ENCODE results near the gene EFNB2. TPM values are rescaled to one million over a fixed set of nuclear protein-coding genes. Genes with fewer than 3 reads are reported as not detected.

Gene EFNB2
- total and polyA plus RNA-seq, 2 of the 8 experiments (the other 6 are each of a cell fraction or from before 2014, with no cell fraction given): 8.2 to 12.0 TPM

DNA sequence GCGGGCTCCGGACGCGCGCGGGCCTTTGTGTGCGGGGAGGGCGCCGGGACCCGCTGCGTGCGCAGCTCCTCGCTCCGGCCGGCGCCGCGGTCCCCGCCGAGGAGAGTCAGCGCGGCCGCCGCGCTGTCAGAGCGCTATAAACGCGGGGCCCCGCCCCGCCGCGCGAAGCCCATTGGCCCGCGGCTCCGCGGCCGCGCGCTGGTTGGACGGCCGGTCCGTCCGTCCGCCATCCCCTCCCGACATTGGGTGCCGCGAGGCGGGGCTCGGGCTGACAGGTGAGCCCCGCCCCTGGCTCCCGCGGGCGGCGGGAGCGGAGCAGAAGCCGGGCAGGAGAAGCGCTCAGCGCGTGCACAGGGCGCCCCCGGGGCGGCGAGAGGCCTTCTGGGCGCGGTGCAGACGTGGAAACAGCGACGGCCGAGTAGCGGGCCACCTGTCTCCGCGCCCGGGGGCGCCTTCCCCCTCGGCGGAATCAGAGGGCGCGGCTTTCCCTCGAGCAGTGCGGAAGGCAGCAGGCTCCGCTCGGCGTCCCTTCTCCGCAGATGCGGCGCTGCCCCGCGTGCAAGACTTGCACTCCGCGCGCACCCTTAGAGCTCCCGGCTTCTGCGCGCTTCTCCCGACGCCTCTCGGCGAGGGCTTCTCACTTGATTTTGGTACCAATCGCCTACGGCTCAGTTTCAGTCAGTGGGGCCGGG, at the start of gene EFNB2 (continued):
- TF ChIP-seq E2F6 (IDR thresholded peaks at IDR 0.05): no peak; the same call in 1 of the 2 replicates
- TF ChIP-seq, protein P1, sequence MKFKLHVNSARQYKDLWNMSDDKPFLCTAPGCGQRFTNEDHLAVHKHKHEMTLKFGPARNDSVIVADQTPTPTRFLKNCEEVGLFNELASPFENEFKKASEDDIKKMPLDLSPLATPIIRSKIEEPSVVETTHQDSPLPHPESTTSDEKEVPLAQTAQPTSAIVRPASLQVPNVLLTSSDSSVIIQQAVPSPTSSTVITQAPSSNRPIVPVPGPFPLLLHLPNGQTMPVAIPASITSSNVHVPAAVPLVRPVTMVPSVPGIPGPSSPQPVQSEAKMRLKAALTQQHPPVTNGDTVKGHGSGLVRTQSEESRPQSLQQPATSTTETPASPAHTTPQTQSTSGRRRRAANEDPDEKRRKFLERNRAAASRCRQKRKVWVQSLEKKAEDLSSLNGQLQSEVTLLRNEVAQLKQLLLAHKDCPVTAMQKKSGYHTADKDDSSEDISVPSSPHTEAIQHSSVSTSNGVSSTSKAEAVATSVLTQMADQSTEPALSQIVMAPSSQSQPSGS (IDR thresholded peaks at IDR 0.05; ENCODE audit: low read length): no peak
- peak; percentile 68 to 86 for TF ChIP-seq POLR2A (IDR thresholded peaks at IDR 0.05; ENCODE audit: control extremely low read depth in 1 of 2, low read depth in 2 of 2, low read length in 2 of 2)
- no peak for TF ChIP-seq SP4 (IDR thresholded peaks at IDR 0.05; ENCODE audit: low read length)
- no peak for TF ChIP-seq GTF2F1 (IDR thresholded peaks at IDR 0.05; ENCODE audit: borderline replicate concordance, low read depth, low read length)
- TF ChIP-seq BRCA1 (IDR thresholded peaks at IDR 0.05; ENCODE audit: low read depth, low read length): no peak
- no peak for TF ChIP-seq USF2 (IDR thresholded peaks at IDR 0.05; ENCODE audit: low read length)
- TF ChIP-seq SIN3A (conservative IDR thresholded peaks at IDR 0.05 in 1 of 2, IDR thresholded peaks at IDR 0.05 in 1 of 2; ENCODE audit: low read depth in 1 of 2, low read length in 2 of 2): peak; percentile 11 to 75; a peak in 2 of 4 replicates
- no peak for TF ChIP-seq SRF (IDR thresholded peaks at IDR 0.05; ENCODE audit: low read depth, low read length)
- no peak for TF ChIP-seq CBX8 (IDR thresholded peaks at IDR 0.05; ENCODE audit: borderline replicate concordance, low read depth, low read length)
- peak; percentile 86 for TF ChIP-seq RBBP5 (IDR thresholded peaks at IDR 0.05; ENCODE audit: borderline replicate concordance, low read depth, low read length)
- no peak for TF ChIP-seq SIX5 (IDR thresholded peaks at IDR 0.05; ENCODE audit: low read depth, low read length)
- no peak for TF ChIP-seq RXRA (IDR thresholded peaks at IDR 0.05; ENCODE audit: insufficient read depth, low read depth, low read length)
- TF ChIP-seq, protein P2, sequence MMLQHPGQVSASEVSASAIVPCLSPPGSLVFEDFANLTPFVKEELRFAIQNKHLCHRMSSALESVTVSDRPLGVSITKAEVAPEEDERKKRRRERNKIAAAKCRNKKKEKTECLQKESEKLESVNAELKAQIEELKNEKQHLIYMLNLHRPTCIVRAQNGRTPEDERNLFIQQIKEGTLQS (IDR thresholded peaks at IDR 0.05; ENCODE audit: insufficient read depth, low read depth, low read length): no peak
- no peak for TF ChIP-seq POU5F1 (IDR thresholded peaks at IDR 0.05; ENCODE audit: low read depth, low read length)
- no peak for TF ChIP-seq EZH2 (IDR thresholded peaks at IDR 0.05; ENCODE audit: low read depth, low read length, severe bottlenecking)
- TF ChIP-seq SUZ12 (IDR thresholded peaks at IDR 0.05; ENCODE audit: low read length): no peak
- peak; percentile 95 for TF ChIP-seq TBP (IDR thresholded peaks at IDR 0.05; ENCODE audit: low read depth, low read length)
- no peak for TF ChIP-seq CEBPB (IDR thresholded peaks at IDR 0.05; ENCODE audit: low read depth, low read length)
- no peak; the same call in 1 of the 2 replicates for TF ChIP-seq TEAD4 (IDR thresholded peaks at IDR 0.05; ENCODE audit: low read depth, low read length)
- no peak for TF ChIP-seq KDM1A (IDR thresholded peaks at IDR 0.05; ENCODE audit: borderline replicate concordance, low read length)

All from H1 (cell line).